NK-92 (cell line): ENCODE results near the gene TRPM3.

ENCODE experiments used
- DNase-seq: peaks from one replicate; lab custom pipeline; 2025; ENCODE audit not compliant: unreplicated experiment; lab: John Stamatoyannopoulos, UW

The TRPM3 gene

GRCh38 chr9:70832492-70832891 is 288.9 kb downstream of the TRPM3 start:
- no peak for DNase-seq

- no peak for DNase-seq
Observed at GRCh38 chr9:70830618-70831017, 290.8 kb downstream of the TRPM3 start.

- DNase-seq: no peak
Observed at GRCh38 chr9:70829591-70830265, 291.7 kb downstream of the TRPM3 start.

- DNase-seq: no peak
Observed at GRCh38 chr9:70826562-70826961, 294.9 kb downstream of the TRPM3 start.

GRCh38 chr9:70823284-70823683 is 298.1 kb downstream of the TRPM3 start:
- no peak for DNase-seq

- DNase-seq: no peak
Observed at GRCh38 chr9:70817311-70817710, 304.1 kb downstream of the TRPM3 start.

- no peak for DNase-seq
Observed at GRCh38 chr9:70816891-70817290, 304.5 kb downstream of the TRPM3 start.

- no peak for DNase-seq
Observed at GRCh38 chr9:70816316-70816715, 305.1 kb downstream of the TRPM3 start.

- DNase-seq: no peak
Observed at GRCh38 chr9:70814597-70814996, 306.8 kb downstream of the TRPM3 start.

- DNase-seq: no peak
Observed at GRCh38 chr9:70813141-70813540, 308.3 kb downstream of the TRPM3 start.

- no peak for DNase-seq
Observed at GRCh38 chr9:70811638-70812037, 309.8 kb downstream of the TRPM3 start.

- DNase-seq: no peak
Observed at GRCh38 chr9:70806875-70807274, 314.5 kb downstream of the TRPM3 start.

- no peak for DNase-seq
Observed at GRCh38 chr9:70805949-70806348, 315.5 kb downstream of the TRPM3 start.

GRCh38 chr9:70802758-70803436 is 318.5 kb downstream of the TRPM3 start:
- no peak for DNase-seq

GRCh38 chr9:70802206-70802605 is 319.2 kb downstream of the TRPM3 start:
- DNase-seq: no peak

- no peak for DNase-seq
Observed at GRCh38 chr9:70801181-70801829, 320.1 kb downstream of the TRPM3 start.

- DNase-seq: no peak
Observed at GRCh38 chr9:70798018-70798417, 323.4 kb downstream of the TRPM3 start.

GRCh38 chr9:70795841-70796240 is 325.6 kb downstream of the TRPM3 start:
- no peak for DNase-seq

GRCh38 chr9:70792796-70793195 is 328.6 kb downstream of the TRPM3 start:
- DNase-seq: no peak

GRCh38 chr9:70791936-70792335 is 329.5 kb downstream of the TRPM3 start:
- no peak for DNase-seq

- DNase-seq: no peak
Observed at GRCh38 chr9:70789086-70789485, 332.3 kb downstream of the TRPM3 start.

- no peak for DNase-seq
Observed at GRCh38 chr9:70784456-70784855, 337.0 kb downstream of the TRPM3 start.
